Right lobe of liver (tissue), 4 donors: ENCODE measurements around the gene SFPQ.

Experiments
- POLR2A ChIP-seq: fragments of 450-650 bp; IDR thresholded peaks from one replicate; pipeline ENCODE4 v1.6.1; 2017; ENCODE audit warnings: antibody characterized with exemption, mild to moderate bottlenecking
- TF ChIP-seq, protein P1 (sequence below), 4 donors: fragments of 200-600 bp in 3 of 4; fragments of 450-650 bp in 1 of 4; IDR thresholded peaks; one replicate each; pipeline versions ENCODE4 v1.5.1 to v1.8.0; 2016 to 2022; ENCODE audit warnings: antibody characterized with exemption in 4 of 4, mild to moderate bottlenecking in 2 of 4
- donor health status: DM: no; HTN: no; CAD: no.
- donor health status: DM: no; HTN: no; CAD: no.
- donor health status: DM: no; HTN: yes; CAD: no.

DNA sequence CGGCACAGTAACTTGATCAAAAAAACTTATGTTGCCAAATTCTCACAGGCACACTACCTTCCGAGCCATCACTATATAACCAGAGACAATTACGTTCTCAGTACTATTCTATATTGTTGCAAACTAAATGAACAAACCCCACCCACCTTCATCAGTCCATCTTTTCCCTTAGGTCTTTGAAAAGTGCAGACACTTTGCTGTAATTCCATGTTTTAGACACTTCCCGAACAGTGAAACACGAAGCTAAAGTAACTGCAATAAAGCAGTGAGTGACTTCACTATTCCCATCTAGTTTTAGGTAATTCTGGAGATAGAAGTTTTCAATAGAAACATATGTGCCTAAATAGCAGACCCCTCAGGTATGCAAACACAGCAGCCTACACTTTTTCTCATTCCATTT is 7.7 kb downstream of the SFPQ start:
- TF ChIP-seq, protein P1, sequence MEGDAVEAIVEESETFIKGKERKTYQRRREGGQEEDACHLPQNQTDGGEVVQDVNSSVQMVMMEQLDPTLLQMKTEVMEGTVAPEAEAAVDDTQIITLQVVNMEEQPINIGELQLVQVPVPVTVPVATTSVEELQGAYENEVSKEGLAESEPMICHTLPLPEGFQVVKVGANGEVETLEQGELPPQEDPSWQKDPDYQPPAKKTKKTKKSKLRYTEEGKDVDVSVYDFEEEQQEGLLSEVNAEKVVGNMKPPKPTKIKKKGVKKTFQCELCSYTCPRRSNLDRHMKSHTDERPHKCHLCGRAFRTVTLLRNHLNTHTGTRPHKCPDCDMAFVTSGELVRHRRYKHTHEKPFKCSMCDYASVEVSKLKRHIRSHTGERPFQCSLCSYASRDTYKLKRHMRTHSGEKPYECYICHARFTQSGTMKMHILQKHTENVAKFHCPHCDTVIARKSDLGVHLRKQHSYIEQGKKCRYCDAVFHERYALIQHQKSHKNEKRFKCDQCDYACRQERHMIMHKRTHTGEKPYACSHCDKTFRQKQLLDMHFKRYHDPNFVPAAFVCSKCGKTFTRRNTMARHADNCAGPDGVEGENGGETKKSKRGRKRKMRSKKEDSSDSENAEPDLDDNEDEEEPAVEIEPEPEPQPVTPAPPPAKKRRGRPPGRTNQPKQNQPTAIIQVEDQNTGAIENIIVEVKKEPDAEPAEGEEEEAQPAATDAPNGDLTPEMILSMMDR (IDR thresholded peaks at IDR 0.05) = no peak
- no peak for TF ChIP-seq POLR2A
